ENCODE results near the gene DVL2.

DVL2 gene

GRCh38 chr17:7219229-7219811, 15.0 kb downstream of the DVL2 start:
- DNase-seq (ENCODE audit: low read depth) = no peak

- no peak for DNase-seq (ENCODE audit: low read depth)
These were observed 15.6 kb downstream of the DVL2 start for GRCh38 chr17:7218758-7219157.

- no peak for DNase-seq (ENCODE audit: low read depth)
These were observed 16.2 kb downstream of the DVL2 start for GRCh38 chr17:7218166-7218565.

GRCh38 chr17:7217113-7217987, 17.0 kb downstream of the DVL2 start:
- DNase-seq (ENCODE audit: low read depth) = no peak

GRCh38 chr17:7216242-7217112, 17.8 kb downstream of the DVL2 start:
- no peak for DNase-seq (ENCODE audit: low read depth)

GRCh38 chr17:7215652-7216180, 18.6 kb downstream of the DVL2 start:
- DNase-seq (ENCODE audit: low read depth) = no peak

- no peak for DNase-seq (ENCODE audit: low read depth)
These were observed 19.1 kb downstream of the DVL2 start for GRCh38 chr17:7215136-7215638.

- DNase-seq (ENCODE audit: low read depth) = peak; percentile 80
These were observed 19.8 kb downstream of the DVL2 start for GRCh38 chr17:7214300-7215135.

- no peak for DNase-seq (ENCODE audit: low read depth)
These were observed 20.4 kb downstream of the DVL2 start for GRCh38 chr17:7213895-7214299.

- no peak for DNase-seq (ENCODE audit: low read depth)
These were observed 22.6 kb downstream of the DVL2 start for GRCh38 chr17:7211491-7212273.

- no peak for DNase-seq (ENCODE audit: low read depth)
These were observed 25.4 kb downstream of the DVL2 start for GRCh38 chr17:7208754-7209460.

- DNase-seq (ENCODE audit: low read depth) = no peak
These were observed 26.2 kb downstream of the DVL2 start for GRCh38 chr17:7208027-7208571.

GRCh38 chr17:7207120-7208001, 27.0 kb downstream of the DVL2 start:
- DNase-seq (ENCODE audit: low read depth) = no peak

- no peak for DNase-seq (ENCODE audit: low read depth)
These were observed 28.8 kb downstream of the DVL2 start for GRCh38 chr17:7205561-7205960.

GRCh38 chr17:7204828-7205461, 29.4 kb downstream of the DVL2 start:
- no peak for DNase-seq (ENCODE audit: low read depth)

- no peak for DNase-seq (ENCODE audit: low read depth)
These were observed 30.0 kb downstream of the DVL2 start for GRCh38 chr17:7204336-7204735.

GRCh38 chr17:7203391-7203790, 30.9 kb downstream of the DVL2 start:
- DNase-seq (ENCODE audit: low read depth) = no peak

Data from GM04503 (cell line).